CD4-positive, alpha-beta T cell treated with Interleukin-10 for 1 hour (primary cell): ENCODE data around the gene NIM1K.
"Not testable (repeated sequence)": the region's sequence is repeated elsewhere in the genome, so short reads cannot be mapped to it uniquely, and the experiment has no call there.

ENCODE experiments used
- DNase-seq: peaks from one replicate; pipeline ENCODE4 v3.0.0-alpha.2; 2020

Gene NIM1K

DNA sequence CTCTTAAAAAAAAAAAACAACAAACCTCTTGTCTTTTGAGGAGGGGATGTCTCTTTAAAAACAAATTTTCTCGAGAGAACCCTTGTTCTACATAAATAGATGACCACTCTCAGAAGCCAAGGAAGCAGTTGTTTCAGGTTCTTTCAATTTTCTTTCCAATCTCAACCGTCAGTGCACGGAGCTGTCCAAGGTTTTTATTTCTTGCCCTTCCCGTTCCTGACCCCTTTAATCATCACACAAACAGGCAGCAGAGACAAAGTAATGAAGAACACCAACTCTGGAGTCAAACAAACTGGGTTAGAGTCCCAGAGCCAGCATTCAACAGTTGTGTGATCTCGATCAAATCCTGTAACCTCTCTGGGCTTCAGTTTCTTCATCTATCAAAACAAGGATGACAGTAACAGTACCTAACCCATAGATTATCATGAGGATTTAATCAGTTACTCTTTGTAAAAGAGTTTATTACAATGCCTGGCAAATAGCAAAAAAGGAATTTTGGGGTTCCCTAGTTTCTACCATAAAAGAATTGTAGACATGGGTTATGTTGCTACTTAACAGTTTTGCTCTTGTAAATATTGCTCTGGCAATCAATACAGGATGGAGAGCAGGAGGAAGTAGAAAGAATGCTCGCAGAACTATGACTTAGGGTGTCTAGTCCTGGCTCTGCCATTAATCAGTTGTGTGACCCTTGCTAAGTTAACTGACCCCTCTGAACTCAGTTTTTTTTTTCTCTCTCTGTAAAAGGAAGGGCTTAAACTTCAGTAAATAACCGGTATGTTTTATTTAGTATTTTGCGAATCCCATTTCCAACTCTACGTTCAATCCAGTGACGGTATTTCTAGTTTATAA is 1.0 kb upstream of the NIM1K start:
- DNase-seq: no peak

DNA sequence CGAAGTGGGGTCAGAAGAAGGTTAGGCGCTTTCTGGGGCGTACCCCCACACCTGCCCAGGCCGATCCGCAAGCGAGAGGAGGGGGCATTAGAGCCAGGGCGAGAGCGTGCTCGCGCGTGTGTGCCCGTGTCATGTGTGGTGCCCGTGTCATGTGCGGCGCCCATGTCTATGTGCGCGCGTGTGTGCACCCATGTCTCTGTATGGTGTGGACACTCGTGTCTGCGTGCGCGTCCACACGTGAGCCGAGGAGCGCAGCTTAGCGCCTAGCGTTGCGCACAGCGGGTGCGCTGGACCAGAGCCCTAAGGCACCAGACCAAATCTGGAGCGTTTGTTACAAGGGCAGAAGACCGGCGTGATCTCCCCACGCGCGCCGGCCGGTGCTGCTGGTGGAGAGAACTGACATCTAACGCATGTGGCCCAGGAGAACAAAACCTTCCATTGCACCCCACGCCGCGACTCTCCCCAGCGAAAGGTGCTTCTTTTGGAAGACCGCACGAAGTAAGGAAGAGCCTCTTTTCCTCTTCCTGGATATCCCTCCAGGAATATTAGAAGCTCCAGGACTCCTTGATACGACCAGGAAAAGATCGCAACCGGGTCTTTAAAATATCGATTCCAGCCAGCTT is 644 bp downstream of the NIM1K start:
- DNase-seq: peak; percentile 15

DNA sequence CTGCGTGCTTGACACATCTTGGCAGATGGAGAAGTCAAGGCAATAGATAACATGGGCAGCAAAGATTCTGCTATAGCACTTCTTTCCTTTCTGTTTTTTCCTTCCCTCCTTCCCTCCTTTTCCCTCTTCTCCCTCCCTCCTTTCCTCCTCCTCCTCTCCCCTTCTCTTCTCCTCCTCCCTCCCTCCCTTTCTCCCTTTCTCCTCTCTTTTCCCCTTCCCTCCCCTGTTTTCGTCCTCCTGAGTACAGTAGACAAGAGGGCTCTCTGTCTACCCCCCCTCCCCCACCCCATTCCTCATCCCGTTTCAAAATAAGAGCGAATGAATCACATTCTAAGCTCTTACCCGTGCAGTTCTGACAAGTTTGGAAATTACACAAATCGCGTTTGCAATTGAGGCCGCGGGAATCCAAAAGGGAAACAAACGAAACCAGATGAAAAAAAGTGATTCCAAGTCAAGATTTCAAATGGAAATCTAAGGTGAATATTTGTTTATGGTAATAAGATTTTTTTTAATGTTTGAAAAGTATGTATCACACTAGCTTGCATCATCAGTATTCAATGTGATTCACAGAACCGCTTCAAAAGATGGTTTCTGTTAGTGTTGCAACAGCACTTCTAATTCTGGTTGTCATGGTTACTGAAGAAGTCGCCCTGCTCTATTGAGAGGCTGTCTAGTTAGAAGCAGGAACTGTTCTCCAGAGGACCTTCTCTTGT is 1.3 kb downstream of the NIM1K start:
- DNase-seq: peak; percentile 52

DNA sequence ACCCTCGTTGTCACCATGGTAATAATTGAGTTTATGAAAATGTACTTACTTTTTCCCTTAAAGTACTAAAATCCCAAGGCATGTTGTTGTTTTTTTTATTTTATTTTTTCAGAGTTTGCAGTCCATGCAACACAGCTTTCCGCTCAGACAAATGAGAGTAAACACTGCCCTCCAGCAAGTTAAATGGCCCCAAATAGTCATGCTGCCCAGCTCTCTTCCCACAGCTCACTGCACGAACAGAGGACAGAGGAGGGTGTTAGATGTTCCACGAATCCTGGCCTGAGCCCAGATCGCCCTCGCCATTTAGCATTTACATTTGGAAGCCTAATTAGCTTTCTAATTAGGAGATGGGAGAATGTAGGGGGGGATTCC is 1.9 kb downstream of the NIM1K start:
- no peak for DNase-seq

DNA sequence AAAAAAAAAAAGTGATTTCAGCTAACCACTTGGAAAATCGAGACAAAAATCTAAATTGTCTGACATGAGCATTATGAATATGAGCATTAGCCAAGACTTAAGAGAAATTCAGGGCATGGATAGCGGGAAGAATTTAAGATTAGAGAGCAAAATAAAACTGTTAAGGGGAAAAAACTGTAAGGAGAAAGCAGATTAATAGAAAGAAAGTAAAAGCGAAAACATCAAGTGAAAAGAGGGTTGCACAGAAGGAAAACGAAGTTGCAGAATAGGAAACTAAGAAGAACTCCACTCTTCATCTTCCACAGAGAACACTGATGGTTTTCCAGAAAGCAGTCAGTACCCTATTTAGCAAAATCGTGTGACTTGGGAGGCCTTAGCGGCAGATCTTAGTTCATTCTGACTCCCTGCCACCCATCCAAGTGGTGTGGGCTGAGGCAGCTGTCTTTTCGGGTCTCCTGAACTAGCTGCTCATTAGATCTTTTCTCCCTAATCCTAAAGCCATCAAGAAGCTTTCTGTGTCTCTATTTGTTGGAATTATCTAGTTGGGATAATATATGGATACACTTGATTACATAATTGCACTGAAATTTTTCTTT is 3.7 kb downstream of the NIM1K start:
- DNase-seq: no peak

DNA sequence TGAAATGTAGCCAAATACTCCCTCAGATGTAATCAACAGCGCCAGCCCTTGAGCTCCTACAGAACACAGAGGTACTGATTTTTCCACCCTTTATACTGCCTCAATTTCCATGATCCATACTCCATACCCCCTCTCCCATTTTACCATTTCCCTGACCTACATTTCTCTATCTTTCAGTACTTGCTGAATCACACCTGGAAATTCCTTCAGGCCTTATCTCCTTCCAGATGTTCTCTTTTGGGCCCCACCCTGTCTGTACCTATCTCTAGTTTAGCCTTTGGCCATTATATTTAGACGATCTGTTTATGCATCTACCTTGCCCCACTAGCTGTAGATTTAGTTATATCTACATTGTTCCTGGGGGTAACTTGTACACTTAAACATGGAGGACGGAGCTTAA is 5.5 kb downstream of the NIM1K start:
- DNase-seq: no peak

DNA sequence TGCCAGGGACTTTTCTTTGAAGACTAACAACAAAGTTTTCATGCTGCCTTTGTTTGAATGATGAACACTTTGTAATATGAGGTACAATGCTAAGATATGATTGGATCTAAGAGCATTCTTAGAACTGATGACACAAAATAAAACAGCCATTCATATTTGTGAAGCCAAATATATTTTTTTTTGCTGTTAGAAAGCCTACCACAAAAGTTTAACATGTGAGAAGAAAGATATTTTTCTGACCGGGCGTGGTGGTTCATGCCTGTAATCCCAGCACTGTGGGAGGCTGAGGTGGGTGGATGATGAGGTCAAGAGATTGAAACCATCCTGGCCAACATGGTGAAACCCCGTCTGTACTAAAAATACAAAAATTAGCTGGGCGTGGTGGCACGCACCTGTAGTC is 9.4 kb downstream of the NIM1K start:
- not testable (repeated sequence) for DNase-seq

DNA sequence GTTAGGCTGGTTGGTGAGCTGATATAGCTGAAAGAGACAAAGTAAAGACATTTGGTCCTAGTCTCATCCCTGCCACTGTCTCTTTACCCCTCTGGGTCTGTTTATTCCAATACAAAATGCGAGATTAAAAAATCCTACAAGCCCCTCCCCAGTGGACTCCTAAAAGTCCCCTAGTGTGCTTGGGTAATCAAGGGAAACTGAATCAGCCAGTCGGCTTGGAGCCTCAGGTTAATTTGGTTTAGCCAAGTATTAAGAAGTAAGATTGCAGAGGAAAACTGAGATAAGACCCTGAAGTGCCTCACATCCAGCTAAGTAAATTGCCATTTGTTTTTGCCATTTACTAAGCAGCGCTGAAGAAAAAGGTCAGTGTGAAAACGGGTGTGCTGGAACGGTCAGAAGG is 10.4 kb downstream of the NIM1K start:
- DNase-seq: no peak

DNA sequence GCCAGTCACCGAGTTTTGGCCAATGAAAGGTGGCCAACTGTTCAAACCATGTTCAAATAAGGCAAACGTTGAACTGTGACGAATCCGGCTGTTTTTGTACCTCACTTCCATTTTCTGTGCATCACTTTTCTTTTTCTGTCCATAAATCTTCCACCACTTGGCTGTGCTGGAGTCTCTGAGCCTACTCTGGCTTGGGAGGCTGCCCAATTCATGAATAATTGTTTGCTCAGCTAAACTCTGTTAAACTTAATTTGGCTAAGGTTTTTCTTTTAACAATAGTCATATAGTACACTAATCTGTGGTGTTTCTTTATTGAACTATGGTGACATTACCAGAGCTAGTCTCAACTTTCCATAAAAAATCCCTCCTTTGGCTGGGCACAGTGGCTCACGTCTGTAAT is 11.3 kb downstream of the NIM1K start:
- no peak for DNase-seq

DNA sequence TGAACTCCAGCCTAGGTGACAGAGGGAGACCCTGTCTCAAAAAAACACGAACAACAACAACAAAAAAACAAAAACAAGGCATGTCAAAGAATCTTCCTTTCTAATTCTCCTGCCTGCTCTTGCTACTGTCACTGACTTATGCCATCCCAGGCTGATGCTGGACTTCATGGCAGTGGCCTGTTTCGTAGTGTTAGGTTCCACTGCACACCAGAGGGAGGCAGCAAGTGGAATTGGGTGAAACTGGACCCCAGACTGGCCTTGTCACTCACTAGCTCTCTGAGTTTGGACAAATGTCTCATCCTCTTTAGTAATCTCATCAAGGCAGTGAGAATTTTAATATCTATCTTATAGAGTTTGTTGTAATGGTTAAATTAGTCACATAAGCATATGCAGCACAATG is 12.9 kb downstream of the NIM1K start:
- no peak for DNase-seq

DNA sequence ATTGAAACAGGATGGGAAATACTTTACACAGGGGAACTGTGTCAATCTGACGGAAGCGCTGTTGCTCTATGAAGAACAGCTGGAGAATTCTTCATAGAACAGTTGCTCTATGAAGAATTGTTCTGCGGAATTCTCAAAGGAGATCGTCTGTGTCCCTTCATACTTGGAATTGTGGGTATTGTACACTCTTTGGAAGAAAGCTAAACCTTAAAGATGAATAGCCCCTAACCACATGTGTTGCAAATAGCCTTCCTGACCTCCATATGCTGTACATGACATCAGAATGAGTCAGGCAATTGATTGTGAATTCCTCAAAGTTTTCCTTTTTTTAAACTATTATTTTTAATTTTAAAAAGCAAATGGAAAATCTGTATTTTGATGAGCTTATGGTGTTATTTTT is 15.6 kb downstream of the NIM1K start:
- DNase-seq: no peak

DNA sequence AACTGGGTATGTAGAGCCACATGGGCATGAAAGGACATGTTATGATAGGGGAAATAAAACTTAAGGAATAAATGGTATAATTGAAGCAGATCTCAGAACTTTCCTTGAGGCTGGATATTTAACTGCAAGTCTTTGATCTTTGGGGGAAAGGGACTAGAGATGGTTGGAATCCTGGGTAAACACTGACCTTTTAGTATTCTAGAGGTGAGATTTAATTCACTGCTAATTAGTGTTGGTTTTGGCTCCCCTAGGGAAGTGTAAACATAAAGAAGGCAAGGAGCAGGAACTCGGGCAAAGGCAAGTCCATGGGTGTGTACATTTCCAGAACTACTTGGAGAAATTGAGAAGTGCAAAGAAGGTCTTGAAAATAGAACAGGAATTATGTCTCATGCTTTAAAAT is 16.6 kb downstream of the NIM1K start:
- DNase-seq: no peak

DNA sequence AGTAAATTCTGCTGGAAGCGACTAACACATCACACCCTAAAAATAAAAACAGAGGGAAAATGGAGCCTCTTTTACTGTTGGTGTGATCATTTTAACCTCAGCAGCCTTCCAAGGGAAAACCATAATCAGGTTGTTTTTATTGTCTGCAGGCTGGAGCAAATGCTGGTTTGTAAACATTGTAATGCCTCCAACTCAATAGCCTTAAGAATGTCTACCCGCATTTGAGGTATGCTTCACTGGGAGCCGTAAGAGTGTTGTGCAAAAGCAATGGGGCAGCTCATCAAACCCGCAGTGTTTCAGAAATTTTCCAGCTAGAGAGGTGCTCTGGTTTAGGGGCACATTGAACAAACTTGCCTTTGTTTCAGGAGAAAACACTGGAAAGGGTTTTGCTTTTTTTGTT is 17.0 kb downstream of the NIM1K start:
- DNase-seq: no peak

DNA sequence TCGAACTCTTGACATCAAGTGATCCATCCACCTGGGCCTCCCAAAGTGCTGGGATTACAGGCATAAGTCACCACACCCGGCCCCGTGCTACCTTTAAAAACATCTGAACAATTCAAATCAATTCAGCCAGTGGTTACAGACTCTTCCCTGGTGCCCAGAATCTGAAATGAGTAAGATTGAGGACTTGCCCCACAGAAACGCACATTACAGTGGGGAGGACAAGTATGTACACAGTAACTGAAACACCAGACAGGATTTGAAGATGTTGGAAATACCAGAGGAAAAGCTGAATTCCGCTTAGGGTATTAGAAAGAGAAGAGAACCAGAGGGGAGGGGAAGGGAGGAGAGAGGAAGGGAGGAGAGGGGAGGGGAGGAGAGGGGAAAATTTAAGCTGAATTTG is 17.8 kb downstream of the NIM1K start:
- DNase-seq: no peak

DNA sequence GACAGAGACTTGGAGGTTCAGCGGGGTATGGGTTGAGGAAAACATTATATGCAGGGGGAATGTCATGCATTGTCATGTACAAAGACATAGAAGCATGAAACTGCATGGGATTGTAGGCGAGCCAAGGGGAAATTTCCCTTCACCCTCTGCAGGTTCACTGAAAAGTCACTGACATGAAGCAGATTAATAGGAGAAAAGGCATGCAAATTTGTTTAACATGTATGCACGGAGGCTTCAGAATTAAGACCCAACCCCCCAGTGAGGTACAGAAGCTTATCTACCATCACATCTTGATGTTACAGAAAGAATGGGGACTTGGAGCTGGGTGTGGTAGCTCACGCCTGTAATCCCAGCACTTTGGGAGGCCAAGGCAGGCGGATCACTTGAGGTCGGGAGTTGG is 18.5 kb downstream of the NIM1K start:
- DNase-seq: no peak

DNA sequence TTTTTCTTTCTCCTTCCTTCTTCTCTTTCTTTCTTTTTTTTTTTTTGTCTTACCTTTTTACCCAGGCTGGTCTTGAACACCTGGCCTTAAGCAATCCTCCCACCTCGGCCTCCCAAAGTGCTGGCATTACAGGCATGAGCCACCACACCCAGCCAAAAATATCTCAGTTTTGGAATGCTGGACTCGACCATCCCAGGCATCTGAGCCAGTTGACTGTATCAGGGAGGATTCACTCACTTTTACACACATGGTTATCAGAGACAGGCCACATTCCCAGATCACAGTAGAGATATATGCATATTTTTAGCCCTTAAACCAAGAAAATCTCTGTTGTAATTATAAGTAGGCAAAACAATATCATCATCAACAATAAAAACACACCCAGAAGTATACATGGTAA is 21.9 kb downstream of the NIM1K start:
- no peak for DNase-seq

DNA sequence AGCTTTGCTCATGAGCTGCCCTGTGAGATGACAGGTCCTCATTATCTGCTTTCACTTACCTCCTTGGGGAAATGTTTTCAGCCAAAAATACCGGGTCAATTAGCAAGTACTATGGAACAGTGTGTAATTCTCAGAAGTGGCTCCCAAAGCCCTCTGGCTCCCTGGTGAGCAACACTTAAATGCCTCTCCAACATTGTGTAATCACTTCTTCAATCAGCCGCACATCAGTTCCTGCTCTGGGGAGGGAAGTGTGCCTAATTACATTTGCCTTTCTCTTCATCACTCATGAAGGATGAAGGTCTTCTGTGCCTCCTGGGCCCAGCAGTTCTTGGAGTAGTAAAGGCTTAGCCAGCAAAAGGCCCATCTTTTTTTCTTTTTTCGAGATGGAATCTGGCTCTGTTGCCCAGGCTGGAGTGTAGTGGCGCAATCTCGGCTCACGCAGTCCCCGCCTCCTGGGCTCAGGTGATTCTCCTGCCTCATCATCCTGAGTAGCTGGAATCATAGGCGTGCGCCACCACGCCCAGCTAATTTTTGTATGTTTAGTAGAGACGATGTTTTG is 23.1 kb downstream of the NIM1K start:
- DNase-seq: no peak

DNA sequence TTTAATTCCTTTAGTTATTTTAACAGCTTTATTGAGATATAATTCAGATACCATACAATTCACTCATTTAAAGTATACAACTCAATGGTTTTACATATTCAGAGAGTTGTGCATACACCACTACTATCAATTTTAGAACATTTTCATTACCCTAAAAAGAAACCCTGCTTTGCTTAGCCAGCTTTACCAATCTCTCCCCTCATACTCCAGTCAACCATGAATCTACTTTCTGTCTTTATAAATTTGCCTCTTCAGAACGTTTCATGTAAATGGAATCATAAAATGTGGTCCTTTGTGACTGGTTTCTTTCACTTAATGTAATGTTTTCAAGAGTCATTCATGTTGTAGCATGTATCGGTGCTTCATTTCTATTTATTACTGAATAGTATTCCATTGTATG is 24.9 kb downstream of the NIM1K start:
- DNase-seq: no peak

DNA sequence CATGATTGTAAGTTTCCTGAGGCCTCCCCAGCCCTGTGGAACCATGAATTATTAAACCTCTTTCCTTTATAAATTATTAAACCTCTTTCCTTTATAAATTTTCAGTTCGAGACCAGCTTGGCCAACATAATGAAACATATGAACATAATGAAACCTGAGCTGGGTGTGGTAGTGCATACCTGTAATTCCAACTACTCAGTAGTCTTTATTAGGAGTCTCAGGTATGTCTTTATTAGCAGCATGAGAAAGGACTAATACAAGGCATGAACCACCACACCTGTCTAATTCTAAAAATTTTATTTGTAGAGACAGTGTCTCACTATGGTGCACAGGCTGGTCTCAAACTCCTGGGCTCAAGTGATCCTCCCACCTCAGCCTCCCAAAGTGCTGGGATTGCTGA is 27.1 kb downstream of the NIM1K start:
- no peak for DNase-seq

DNA sequence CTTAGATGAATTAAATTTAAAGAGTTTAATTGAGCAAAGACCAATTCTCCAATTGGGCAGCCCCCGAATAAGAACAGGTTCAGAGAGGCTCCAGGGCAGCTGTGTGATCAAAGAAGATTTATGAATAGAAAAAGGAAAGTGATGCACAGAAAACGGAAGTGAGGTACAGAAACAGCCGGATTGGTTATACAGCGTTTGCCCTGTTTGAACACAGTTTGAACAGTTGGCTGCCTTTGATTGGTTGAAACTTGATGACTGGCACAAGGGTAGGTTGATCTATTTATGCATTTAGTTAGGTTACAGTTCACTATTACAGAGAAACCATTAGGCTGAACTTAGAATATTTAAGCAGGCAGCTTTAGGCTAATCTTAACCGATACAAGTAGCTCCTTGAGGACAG is 29.5 kb downstream of the NIM1K start:
- DNase-seq: no peak

DNA sequence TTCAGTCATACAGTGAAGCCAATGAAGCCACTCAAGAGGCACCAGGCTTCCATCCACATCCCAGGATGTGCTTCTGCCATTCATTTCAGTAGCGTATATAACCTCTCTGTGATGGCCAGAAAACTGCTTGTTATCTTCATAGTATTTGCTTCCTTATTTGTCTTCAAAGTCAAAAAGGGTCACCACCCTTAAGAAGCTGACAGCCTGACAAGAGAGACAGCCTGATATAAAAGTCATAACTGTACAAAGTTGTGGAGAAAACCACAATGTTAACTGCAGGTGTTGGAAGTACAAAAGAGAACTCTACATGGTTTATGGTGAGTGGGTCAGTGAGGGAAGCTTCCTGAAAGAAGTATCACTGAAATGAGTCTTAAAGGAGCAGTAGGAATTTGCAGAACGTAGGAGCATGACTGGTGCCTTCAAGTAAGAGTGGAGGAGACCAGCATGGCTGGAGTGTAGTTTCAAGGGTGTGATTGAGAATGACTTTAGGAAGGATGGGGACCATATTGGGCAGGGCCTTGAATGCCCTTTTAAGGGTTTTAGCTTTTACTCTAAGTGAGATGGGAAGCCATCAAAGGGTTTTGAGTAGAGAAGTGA is 33.7 kb downstream of the NIM1K start:
- no peak for DNase-seq

DNA sequence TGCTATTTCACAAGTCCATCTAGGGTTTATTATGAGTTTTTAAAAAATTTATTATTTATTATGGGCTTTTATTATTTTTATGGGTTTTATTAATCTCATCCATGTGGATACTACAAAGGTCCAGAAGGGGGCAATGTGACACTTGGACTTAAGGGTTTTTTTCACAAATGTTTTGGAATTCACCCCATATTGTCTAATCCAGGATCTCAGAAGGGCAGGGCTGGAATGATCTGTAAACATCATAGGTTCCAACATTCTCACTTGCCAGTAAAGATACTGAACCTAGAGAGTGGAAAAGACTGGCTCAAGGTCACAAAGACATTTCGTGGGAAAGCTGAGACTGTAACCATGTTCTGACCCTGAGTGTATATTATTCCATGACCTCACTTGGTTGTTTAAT is 35.6 kb downstream of the NIM1K start:
- peak; percentile 9 for DNase-seq

DNA sequence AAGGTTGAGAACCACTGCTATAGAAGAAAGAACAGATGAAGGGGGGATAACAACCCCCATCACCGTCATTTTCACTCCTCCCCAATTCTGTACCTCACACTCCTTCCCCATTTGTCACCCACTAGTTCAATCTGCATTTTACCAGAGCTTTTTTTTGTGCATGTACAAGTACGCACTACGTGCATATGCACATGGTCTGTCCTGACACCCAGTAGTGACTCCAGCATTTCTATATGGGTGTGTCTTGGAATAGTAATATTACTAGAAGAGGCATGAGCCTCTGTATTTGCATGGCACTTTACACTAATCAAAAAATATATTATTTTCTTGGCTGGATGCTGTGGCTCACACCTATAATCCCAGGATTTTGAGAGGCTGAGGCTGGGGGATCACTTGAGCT is 38.7 kb downstream of the NIM1K start:
- no peak for DNase-seq
